ENCODE measurements around the gene COP1.
"Not testable (repeated sequence)": the region's sequence is repeated elsewhere in the genome, so short reads cannot be mapped to it uniquely, and the experiment has no call there.

The COP1 gene

DNA sequence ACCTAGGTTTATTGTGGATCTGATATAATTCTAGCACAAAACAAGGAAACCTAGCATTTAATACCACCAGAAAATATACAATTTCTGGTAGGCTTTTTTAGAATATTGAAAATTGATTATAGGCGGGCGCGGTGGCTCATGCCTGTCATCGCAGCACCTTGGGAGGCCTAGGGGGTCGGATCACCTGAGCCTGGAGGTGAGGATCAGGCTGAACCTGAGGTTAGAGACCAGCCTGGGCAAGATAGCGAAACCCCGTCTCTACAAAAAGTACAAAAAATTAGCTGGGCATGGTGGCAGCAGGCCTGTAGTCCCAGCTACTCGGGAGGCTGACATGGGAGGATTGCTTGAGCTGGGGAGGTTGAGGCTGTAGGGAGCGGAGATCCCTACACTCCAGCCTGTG, 948 bp upstream of the COP1 start:
- TF ChIP-seq, protein P1, sequence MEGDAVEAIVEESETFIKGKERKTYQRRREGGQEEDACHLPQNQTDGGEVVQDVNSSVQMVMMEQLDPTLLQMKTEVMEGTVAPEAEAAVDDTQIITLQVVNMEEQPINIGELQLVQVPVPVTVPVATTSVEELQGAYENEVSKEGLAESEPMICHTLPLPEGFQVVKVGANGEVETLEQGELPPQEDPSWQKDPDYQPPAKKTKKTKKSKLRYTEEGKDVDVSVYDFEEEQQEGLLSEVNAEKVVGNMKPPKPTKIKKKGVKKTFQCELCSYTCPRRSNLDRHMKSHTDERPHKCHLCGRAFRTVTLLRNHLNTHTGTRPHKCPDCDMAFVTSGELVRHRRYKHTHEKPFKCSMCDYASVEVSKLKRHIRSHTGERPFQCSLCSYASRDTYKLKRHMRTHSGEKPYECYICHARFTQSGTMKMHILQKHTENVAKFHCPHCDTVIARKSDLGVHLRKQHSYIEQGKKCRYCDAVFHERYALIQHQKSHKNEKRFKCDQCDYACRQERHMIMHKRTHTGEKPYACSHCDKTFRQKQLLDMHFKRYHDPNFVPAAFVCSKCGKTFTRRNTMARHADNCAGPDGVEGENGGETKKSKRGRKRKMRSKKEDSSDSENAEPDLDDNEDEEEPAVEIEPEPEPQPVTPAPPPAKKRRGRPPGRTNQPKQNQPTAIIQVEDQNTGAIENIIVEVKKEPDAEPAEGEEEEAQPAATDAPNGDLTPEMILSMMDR (IDR thresholded peaks at IDR 0.05; ENCODE audit: extremely low read depth, missing control alignments): no peak
- no peak for DNase-seq (ENCODE audit: low spot score)

DNA sequence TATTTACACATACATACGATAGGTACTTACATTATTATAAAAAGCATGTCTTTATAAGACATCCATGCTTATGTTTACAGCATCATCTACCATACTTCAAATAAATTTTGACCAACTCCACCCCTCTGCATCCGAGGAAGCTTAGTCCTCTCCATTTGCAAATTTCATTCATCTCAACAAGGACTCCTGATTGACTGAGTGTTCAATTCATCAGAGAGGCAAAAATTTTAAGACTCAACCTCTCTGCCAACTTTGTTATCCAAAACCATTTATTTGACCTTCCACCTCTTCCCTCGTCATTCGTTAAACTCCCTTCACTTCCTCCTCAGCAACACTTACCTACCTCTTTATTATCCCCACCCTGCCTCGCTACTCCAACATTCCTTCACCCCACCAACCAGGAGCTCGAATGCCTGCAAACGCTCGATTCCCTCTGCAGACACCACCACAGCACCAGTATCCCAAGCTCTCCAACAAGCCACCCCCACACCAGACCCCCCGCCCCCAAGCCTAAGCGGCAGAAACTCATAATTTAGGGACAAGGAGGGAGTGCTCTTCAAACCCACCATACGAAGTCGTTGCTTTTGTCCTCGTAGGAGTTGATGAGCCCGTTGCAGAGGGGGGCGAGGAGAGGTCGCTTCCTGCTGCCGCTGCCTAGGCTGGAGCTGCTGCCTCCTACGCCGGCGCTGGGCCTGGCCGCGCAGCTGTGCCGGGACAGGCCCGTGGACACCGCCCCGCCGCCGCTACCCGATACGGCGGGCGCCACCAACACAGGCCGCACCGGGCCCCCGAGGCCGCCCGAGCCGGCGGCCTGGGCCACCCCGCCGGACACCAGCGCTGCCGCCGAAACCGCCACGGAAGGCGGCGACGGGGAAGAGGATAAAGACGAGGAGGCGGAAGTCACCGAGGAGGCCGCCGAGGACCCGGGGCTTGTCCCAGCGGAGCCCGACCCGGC, 803 bp downstream of the COP1 start:
- TF ChIP-seq, protein P1 (IDR thresholded peaks at IDR 0.05; ENCODE audit: extremely low read depth, missing control alignments): no peak
- DNase-seq (ENCODE audit: low spot score): peak; percentile 11

DNA sequence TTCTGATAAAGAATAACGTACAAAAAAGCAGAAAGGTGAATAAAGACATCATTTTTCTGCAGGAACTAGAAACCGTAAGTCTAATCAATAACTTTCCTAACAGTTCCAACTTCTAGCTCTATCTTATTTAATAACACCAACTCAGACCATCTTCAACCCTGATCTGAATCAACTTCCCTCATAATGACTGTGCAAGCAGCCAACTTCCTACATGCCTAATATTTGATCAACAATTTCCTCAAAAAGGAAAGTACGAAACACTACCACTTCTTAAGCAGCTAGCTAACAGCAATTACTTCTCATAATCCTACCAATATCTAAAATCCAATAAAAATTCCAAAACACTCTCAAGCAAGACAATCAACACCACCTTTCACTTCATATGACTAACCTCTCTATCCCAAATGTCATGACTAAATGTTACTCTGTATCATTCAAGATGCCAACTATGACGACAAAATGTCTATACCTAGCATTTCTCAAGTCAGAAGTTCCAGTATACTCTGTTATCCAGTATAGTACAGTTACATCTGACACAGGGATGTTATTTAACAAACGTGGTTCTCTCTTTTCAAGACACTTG, 1.7 kb downstream of the COP1 start:
- peak; percentile 16 for DNase-seq (ENCODE audit: low spot score)
- TF ChIP-seq, protein P1 (IDR thresholded peaks at IDR 0.05; ENCODE audit: extremely low read depth, missing control alignments): no peak

DNA sequence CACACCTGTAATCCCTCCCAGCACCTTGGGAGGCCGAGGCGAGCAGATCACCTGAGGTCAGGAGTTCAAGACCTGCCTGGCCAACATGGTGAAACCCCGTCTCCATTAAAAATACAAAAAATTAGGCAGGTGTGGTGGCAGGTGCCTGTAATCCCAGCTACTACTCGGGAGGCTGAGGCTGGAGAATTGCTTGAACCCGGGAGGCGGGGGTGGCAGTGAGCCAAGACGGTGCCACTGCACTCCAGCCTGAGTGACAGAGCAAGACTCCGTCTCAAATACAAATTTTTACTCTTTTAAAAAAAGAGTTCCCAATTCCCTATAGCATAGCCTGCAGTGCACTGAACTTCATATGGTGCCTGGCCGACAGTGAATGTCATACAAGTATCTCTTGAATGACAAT, 2.4 kb downstream of the COP1 start:
- DNase-seq (ENCODE audit: low spot score): not testable (repeated sequence)

DNA sequence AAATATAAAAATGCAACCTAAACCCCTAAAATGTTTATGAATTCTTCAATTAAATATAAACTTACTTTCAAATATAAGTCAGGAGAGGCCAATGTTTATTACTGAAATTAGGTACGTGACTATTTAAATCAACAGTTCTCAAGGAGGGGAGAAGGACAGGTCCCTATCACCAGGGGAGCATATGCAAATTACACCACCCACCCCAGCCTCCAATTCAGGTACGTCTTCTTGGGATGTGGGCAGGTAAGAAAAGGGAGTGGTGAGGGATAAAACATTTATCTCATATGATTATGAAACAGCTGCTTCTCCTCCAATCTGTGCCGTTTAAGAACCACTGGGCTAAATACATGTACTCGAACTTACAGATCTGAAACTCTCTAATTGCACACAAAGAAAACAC, 3.4 kb downstream of the COP1 start:
- TF ChIP-seq, protein P1 (IDR thresholded peaks at IDR 0.05; ENCODE audit: extremely low read depth, missing control alignments): no peak
- DNase-seq (ENCODE audit: low spot score): no peak

DNA sequence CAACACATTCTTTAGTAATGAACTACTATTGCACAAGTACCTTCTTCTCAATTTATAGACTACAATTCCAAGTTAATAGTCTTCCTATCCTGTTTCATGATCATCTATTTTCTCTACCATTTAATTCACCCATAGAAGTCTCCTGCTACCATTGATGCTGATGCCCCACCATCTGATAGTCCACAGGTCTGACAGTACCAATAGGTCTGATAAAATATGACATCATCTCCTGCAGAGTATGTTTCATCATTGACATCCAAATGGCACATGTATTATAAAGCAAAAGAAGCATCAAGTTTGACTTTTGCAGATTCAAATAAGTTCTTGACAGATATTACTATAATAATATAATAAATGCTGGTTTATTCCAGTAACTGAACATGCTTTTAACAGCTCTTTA, 5.5 kb downstream of the COP1 start:
- TF ChIP-seq, protein P1 (IDR thresholded peaks at IDR 0.05; ENCODE audit: extremely low read depth, missing control alignments): no peak
- no peak for DNase-seq (ENCODE audit: low spot score)

DNA sequence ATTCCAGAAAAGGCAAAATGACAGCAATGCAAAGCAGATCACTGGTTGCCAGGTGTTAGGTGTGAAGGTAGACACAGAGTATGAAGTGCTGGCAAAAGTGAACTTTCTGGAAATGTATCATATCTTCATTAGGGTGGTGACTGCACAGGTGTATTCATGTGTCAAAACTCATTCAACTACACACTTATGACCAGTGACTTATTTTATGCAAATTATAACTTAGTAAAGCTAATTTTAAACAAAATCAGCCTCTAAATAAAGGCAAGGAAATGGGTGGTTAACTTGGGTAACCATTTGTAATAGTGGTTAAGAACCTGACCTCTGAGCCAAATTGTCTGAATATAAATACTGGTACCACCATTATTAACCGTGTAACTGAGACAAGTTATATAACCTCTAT, 7.4 kb downstream of the COP1 start:
- no peak for DNase-seq (ENCODE audit: low spot score)

More for the DNA sequence above, 7.4 kb downstream of the COP1 start:
- TF ChIP-seq, protein P1 (IDR thresholded peaks at IDR 0.05; ENCODE audit: extremely low read depth, missing control alignments): no peak

Data from GM20000 (cell line).